Ecto neural progenitor cell (in vitro differentiated cells): ENCODE data around the gene NCBP3.
"Not testable (repeated sequence)": the region's sequence is repeated elsewhere in the genome, so short reads cannot be mapped to it uniquely, and the experiment has no call there.

ENCODE experiments used
- DNase-seq: peaks from one replicate; pipeline ENCODE4 v3.0.0-alpha.2; 2018; ENCODE audit warnings: low spot score

NCBP3 gene

DNA sequence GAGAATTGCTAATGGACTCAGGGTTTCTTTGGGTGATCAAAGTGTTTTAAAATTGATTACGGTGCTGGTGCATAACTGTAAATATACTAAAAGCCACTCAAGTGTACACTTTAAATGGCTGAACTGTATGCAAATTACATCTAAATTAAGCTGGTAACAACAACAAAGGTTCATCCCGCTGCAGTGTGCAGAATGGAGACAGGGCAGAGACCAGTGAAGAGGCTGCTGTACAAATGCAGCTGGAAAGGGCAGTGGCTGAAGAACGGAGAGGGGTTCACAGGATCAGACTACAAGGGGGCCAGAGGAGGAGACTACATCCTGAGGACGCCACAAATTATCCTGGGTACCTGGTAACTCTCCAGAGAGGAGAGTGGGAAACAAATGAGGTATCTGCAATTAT, 36.0 kb downstream of the NCBP3 start:
- no peak for DNase-seq

DNA sequence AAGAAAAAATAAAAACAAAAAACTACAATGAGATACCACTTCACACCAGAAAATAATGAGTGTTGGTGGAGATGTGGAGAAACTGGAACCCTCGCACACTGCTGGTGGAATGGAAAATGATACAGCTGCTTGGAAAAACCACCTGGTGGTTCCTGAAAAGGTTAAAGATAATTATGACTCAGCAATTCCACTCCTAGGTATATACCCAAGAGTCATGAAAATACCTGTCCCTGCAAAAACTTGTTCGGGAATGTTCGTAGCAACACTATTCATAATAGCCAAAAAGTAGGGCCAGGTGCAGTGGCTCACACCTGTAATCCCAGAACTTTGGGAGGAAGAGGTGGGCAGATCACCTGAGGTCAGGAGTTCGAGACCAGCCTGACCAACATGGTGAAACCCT, 36.9 kb downstream of the NCBP3 start:
- DNase-seq: no peak

DNA sequence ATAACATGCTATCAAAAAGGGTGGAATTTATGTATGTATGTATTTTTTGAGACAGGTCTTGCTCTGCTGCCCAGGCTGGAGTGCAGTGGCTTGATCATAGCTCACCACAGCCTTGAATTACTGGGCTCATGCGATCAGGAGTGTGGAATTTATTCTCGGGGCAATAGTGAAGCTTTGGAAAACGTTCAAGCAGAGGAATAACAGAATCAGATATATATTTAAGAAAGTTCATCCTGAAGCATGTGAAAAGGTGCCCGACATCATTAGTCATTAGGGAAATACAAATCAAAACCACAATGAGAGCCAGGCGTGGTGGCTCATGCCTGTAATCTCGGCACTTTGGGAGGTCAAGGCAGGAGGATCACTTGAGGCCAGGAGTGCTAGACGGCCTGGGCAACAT, 37.3 kb downstream of the NCBP3 start:
- DNase-seq: no peak

DNA sequence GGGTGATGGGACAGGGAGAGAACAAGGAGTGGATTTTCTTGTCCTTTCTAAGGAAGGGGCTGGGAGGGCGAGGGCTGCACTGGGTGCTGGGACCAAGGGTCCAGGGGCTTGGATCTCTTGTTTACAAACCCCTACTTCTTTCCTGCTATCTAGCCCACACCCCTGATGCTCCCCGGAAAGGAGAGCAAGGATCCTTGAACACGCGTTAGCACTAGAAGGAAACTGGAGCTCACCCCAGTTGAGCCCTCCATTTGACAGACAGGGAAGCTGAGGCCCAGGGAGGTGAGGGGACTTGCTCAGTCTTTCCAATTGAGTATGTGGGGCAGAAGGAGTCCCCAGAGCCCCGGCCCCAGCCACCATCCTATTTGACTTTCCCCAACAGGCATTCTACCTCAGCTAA, 40.5 kb downstream of the NCBP3 start:
- DNase-seq: no peak

DNA sequence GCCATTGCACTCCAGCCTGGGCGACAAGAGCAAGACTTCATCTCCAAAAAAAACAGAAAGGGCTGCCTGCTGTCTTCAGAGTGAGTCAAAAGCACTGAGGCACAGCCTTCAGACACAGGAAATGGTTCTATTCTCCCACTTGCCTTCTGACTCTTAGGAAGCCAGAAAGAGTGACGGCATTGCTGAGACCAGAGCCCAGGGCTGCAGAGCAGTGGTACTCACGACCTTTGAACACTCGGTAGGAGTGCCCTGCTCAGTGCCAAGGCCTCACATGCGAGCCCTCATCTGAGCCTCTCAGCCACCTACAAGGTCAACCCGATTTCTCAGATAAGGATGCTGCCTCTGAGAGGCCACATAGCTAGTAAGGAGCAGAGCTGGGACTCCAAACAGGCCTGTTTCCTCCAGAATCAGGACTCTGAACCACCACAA, 41.5 kb downstream of the NCBP3 start:
- DNase-seq: no peak

DNA sequence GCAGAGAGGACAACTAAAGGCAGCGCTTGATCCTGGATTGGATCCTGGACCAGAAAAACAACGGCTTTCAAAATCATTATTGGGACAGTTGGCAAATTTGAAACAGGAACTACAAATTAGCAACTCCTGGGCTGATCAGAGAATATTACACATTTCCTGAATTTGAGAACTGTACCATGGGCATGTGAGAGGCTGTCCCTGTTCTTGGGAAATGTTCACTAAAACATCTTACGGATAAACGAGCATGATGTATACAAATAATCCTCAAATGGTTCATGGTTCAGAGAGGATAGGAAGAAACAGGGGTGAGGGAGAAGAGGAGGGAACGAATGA, 42.8 kb downstream of the NCBP3 start:
- DNase-seq: no peak

DNA sequence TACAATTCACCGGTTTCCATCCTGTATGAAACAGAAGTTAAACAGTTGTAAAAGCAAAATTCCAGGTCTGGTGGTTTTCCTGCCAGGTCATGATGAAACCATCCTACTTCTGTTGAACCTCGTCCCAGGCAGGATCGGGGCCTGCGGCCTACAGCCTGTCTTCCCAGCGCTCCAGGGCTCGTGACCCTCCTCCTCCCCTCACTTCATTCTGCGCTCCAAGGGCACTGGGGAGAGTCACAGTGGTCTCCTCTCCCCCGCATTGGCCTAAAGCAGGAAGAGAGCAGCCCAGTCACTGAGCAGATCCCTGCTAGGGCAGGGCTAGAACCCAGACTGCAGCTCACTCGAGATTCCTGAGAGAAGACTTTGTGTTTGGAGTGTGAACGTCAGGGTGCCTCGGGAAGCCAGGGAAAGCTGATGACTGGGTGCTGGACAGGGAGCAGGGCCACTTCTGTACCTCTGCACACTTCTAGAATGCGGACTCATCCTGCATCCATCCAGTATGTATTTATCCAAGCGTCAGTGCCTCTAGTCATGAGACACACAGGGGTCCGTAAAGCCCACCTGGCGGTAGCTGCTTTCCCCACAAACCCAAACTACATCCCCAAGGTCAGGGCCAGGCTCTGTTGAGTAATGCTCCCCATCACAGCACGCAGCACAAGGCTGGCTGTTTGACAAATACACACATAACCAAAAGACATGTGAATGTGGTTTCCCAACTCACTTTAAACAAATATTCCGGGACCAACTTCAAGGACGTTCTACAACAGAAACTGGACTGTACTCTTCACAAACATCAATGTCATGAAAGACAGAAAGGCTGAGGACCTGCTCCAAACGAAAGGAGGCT, 43.4 kb downstream of the NCBP3 start:
- no peak for DNase-seq

DNA sequence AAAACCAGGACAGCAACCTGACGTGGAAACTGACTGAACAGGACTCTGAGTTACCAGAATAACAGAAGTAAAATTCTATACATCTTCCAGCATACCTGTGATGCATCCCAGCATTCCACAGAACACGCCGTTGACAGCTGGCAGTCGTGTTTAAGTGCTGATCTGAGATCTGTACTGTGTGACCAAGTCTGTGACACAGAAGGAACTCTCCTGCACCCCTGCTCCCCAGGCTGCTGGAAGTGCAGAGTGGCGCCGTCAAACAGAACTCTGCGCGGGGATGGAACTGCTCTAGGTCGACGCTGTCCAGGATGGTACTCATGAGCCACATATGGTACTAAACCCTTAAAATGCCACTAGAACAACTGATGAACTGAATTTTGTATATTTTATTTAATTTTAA, 44.3 kb downstream of the NCBP3 start:
- no peak for DNase-seq

DNA sequence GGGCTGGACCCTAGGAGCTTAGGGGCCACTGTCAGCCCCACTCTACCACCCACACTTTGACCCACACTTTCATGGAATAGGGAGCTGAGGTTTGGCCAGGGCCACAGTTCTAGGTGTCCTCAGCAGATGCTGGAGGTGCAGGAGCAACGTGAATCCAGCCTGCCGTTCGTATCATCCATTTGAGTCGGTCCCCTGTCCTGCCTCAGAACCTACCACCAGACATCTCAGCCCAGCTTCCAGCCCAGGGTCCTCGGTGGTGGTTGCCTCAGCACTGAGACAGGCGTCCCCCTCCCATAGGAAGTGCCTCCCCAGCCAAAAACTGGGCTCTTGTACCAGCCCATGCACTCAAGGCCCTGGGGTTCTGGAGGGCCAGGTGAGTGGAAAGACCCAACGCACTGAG, 44.7 kb downstream of the NCBP3 start:
- no peak for DNase-seq

DNA sequence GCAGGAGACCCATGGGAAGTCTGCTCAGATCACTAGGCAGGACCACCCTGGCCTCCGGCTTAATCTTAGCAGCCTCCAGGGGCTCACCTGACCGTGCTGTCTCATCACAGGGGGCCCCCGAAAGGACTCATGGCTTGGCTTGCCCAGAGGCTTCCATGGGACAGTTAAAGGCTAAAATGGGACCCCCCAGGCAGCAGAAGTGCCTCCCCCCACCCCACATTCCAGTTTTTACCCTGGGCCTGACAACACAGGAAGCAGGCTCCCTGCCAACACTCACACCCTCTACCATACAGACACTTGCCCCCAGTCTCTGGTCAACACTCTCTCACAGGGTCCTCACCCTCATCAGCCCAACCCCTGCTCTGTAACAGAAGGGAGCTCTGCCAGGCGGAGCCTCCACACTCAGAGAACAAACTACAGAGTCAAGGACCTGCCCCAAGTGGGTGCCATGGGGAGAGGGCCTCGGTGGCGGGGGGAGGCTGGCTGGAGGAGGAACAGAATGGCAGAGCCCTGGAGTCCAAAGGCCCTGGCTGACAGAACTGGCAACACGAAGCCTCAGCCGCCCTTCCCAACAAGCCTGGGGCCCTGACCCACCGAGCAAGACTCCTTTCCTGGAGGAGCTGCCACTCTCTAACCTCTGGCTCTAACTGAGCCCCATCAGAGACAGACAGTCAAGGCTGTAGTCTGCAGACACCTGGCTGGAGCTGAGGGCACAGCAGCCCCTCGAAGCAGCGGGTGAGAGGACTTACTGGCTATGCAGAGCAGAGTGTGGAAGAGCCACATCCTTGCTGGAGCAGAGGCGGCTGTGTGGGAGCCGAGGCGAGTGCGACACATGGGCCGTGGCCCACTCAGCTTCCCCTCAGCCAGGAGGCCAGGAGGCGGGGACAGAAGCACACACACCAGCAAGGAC, 45.4 kb downstream of the NCBP3 start, which contains the start of gene ITGAE:
TSS of gene ITGAE (minus strand) at position 827 of the 910 bp plus-strand sequence. CDS start at position 783, 44 bp downstream.
- no peak for DNase-seq

DNA sequence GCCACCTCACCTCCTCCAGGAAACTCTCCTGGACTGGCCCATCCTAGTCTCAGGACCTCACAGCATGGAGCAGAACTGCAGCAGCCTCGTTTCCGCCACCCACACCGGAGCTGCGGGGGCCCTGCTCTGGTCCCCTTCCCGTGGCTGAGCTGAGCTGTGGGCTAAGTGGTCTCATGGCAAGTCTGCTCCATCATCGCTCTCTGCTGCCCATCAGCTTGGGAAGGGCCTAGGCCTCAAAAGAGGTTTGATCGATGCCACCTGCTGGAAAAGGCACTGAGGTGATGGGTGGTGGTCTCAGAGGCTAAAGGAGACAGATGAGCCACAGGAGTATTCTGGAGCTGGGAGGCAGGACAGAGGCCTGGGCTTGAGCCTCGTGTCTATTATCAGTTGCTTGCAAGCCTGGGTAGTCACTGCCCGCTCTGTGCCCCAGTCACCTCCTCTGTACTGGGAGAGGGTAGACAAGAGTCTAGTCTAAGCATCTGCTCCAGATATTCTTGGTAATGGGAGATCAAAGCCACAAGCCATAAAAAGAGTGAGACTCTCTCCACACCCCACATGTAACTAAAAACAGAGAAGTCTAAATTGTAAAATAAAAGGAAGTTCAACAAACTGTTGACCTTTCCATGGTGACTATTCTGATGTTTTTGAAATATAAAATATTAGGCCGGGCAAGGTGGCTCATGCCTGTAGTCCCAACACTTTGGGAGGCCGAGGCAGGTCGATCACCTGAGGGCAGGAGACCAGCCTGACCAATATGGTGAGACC, 46.7 kb downstream of the NCBP3 start:
- no peak for DNase-seq

DNA sequence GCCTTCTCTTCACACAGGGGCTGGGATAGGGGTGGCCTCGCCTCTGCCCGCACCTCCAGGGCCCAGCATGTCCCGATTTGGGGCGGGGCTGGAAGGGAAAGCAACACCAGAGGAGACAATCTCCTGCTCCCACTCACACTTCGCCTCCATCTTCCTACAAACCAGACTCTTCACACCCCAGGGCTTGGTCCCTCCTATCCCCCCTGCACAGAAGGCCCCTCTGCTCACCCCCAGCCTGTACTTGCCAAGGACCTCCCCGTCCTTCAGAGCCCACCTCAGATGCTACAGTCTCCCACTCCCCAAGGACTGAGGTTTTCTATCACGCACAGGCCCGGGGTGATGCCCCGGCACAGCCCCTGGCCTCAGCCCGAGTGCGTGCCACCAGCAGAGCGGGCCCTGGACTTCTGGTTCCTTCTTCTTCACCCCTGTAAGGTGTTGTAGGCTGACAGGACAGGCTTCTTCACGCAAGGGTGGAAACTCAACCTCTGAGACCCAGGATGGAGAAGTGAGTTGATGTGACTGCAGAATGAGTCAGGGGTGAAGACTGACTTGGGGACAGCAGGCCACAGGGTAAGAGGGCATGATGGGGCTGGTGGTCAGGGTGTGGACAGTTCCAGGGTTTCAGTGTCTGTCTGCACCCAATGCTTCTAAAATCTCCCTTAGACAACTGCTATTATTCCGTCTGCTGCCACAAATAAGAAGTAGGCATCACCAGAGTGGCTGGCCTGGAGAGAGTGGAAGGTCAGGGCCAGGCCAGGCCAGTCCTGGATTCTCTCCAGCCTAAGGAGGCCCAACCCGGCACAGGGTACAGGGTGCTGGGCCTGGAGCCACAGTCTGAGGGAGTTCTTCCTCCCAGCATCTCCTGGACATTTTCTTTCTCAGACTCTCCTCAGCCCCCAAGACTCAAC, 47.5 kb downstream of the NCBP3 start:
- DNase-seq: no peak

DNA sequence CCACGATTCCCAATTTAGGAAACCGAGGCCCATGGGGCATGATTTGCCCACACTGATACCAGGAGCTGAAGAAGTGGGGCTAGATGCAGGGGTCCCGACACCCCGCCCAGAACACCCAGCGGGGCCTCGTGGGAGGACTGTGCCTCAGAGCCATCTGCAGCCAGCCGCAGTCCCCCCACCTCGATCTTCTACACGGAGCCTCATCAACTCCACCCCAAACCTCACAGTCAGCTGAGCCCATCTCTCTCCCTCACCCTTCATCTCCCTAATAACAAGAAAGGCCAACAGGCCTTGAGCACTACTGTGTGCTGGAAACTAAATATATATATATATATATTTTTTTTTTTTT, 49.2 kb downstream of the NCBP3 start:
- no peak for DNase-seq

DNA sequence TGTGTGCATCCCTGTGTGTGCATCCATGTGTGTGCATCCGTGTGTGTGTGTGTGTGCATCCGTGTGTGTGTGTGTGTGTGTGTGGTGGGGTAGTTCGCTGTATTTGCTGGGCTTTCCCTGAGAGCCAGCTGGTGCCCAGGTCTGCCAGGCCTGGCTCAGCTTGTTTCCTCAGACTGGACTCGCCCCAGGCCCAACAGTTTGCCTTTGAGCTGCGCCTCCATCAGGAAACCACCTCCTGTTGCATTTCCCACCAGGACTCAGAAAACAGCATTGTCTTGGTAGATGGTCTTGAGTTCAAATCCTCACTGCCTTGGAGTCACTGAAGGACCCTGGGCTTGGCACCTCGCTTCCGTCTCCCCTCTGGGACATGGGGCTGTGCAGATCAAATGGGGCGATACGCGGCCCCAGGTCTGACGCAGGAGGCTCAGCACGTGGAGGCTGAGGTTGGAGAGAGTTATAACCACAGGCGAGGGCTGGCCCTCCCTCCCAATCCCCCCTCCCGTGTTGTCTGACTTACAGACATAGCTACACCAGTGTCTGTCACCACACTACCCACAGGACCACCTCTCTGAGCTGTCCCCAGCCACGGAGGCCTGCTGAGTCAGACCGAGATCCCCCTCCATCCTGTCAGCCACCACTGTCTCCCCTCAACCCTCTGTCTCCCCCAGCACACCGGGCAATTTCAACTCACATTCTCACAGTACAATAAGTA, 49.8 kb downstream of the NCBP3 start:
- DNase-seq: no peak

DNA sequence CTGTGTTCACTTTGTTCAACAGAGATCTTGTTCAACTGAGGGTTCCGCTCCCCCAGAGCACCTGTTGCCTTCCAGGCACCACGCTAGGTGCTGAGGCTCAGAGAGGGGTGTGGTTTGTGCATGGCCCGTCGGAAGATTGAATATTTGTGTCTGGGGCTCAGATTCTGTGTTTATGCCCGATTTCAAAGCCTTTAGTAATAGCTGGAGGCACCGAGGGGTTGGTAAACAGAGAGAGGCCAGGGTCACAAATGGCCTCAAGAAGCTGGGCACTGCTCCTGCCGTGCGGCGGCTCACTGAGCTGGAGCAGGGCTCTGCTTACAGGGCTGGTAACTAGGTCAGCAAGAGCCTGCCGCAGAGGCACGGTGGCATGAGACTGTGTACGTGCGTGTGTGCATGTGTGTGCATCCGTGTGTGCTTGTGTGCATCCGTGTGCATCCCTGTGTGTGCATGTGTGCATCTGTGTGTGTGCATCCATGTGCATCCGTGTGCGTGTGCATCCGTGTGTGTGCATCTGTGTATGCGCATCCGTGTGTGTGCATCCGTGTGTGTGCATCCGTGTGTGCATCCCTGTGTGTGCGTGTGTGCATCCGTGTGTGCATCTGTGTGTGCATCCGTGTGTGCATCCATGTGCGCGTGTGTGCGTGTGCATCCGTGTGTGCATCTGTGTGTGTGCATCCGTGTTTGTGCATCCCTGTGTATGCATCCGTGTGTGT, 50.5 kb downstream of the NCBP3 start:
- no peak for DNase-seq

DNA sequence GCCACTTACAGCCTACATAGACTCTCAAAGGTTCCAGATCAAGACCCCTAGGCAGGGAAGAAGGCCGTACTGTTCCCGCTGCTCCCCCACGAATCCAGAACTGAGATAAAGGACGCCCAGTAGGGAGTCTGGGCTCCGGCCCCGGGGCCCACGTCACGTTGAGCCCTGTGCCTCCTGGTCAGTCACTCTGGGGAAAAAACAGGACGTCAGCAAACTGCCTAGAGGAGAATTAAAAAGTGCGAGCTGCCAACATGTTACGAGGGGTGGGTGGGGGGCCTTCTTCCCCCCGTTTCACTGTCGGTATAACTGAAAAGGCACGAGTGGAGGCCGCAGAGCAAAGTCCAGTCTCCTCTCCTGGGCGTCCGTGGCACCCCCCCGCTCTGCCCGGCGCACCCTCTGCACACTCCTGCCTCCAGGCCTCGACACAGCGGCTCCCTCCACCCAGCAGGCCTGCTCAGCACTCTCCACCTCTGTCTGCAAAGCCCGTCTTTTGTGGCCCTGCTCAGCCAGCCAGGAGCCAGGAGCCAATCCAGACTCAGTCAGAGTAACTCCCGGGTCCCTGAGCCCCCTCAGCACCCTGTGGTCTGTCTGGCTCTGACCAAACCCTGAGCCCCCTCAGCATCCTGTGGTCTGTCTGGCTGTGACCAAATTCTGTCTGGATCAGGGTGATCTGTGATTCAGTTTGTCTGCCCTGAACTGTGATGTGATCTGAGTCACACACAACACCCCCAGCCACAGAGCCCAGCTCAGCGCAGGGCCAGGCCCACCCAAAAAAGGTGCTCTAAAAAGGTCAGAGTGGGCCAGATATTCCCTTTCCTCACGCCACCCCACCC, 51.3 kb downstream of the NCBP3 start:
- DNase-seq: no peak

DNA sequence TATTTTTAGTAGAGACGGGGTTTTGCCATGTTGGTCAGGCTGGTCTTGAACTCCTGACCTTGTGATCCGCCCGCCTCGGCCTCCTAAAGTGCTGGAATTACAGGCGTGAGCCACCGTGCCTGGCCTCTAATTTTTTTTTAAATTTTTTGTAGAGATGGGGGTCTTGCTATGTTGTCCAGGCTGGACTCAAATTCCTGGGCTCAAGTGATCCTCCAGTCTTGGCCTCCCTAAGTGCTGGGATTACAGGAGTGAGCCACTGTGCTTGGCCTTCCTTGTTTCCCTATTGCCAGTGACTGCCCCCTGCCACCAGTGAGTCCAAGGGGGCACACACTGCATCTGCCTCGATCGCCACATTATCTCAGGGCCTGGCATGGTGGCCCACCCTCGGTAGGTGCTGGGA, 51.9 kb downstream of the NCBP3 start:
- not testable (repeated sequence) for DNase-seq

DNA sequence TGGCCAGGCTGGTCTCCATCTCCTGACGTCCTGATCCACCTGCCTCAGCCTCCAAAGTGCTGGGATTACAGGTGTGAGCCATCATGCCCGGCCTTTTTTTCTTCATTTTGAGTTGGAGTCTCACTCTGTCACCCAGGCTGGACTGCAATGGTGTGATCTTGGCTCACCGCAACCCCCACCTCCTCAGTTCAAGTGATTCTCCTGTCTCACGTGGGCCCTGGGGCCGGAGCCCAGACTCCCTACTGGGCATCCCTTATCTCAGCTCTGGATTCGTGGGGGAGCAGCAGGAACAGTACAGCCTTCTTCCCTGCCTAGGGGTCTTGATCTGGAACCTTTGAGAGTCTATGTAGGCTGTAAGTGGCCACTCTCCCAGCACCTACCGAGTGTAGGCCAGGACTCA, 52.8 kb downstream of the NCBP3 start:
- not testable (repeated sequence) for DNase-seq

DNA sequence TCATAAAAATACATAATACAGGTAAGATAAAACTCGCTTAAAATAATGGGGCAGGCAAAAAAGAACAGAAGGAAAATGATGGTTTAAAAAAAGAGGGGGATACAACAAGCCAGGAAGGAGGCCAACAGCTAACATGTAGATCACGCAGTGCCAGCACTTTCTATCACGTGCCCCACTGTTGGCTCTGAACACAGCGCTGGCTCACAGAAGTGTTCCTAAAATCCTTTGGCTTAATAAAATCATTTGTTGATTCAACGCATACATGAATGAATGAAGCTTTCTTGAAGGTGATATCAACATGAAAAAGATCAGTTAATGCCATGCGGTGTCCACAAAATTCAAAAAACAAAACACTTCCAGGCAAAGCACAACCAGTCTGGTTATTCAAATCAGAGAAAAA, 53.6 kb downstream of the NCBP3 start:
- no peak for DNase-seq
